Ishikawa (cell line): ENCODE measurements around the gene CIROP.

ENCODE experiments used
- CEBPB ChIP-seq: IDR thresholded peaks from 2 replicates; pipeline ENCODE4 v1.6.1; 2012
- CREB1 ChIP-seq: IDR thresholded peaks from 2 replicates; pipeline ENCODE4 v1.6.1; 2012; ENCODE audit warnings: low read depth
- EGR1 ChIP-seq: IDR thresholded peaks from 2 replicates; pipeline ENCODE4 v1.6.1; 2012
- EP300 ChIP-seq: IDR thresholded peaks from 2 replicates; pipeline ENCODE4 v1.6.1; 2012; ENCODE audit warnings: borderline replicate concordance
- FOXM1 ChIP-seq: IDR thresholded peaks from 2 replicates; pipeline ENCODE4 v1.6.1; 2012; ENCODE audit warnings: low read depth, borderline replicate concordance
- NFIC ChIP-seq: IDR thresholded peaks from 2 replicates; pipeline ENCODE4 v1.6.1; 2012
- RAD21 ChIP-seq: IDR thresholded peaks from 2 replicates; pipeline ENCODE4 v1.6.1; 2012; ENCODE audit warnings: low read depth
- TAF1 ChIP-seq: IDR thresholded peaks from 2 replicates; pipeline ENCODE4 v1.6.1; 2012; ENCODE audit warnings: low read depth, mild to moderate bottlenecking
- TCF12 ChIP-seq: IDR thresholded peaks from 2 replicates; pipeline ENCODE4 v1.6.1; 2012; ENCODE audit warnings: low read depth
- TEAD4 ChIP-seq: IDR thresholded peaks from 2 replicates; pipeline ENCODE4 v1.6.1; 2012
- USF1 ChIP-seq: IDR thresholded peaks from 2 replicates; pipeline ENCODE4 v1.6.1; 2012
- YY1 ChIP-seq: IDR thresholded peaks from 2 replicates; pipeline ENCODE4 v1.6.1; 2012; ENCODE audit warnings: low read depth
- ZBTB7A ChIP-seq: IDR thresholded peaks from 2 replicates; pipeline ENCODE4 v1.6.1; 2012; ENCODE audit warnings: low read depth
- TF ChIP-seq, protein P1 (sequence below): IDR thresholded peaks from 2 replicates; pipeline ENCODE4 v1.6.1; 2012; ENCODE audit warnings: low read depth, mild to moderate bottlenecking
- TF ChIP-seq, protein P2 (sequence below): IDR thresholded peaks from 2 replicates; pipeline ENCODE4 v1.6.1; 2012

Gene CIROP

GRCh38 chr14:23078692-23079116 lies 26.1 kb downstream of the CIROP start:
- TF ChIP-seq USF1 (peak; percentile 66), TCF12 (no peak)

GRCh38 chr14:23077962-23078361 lies 26.8 kb downstream of the CIROP start:
- no peak for TF ChIP-seq CEBPB

DNA sequence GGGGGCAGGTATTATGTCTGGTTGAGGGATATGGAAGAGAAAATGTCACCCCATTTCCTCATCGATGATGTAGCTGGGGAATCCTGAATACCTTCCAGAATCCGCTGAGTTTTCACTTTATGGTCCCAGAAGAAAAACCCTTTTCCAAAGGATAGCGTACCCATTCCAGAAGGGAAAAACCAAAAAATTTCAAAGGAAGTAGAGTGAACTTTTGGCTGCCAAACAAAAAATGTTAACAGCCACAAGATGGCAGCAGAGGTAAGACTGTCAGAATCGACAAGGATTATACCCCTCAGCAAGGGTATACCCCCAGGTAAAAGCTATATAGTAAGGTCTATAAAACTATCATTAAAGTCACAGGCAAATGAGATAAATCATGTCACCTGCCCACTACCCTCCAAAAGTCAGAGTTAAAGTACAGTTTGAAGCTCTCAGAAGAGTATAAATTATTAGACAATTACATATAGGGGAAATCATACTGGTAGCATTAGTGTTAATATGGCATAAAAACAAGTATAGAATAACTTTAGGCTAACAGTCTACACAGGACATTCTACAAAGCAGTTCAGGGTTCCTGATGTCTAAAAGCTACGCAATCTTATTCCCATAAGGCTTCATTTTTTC lies 27.9 kb downstream of the CIROP start:
- TF ChIP-seq USF1: no peak
- peak; percentile 35 for TF ChIP-seq RAD21

GRCh38 chr14:23074906-23075305 lies 29.9 kb downstream of the CIROP start:
- TF ChIP-seq EP300 (no peak), CREB1 (no peak), NFIC (no peak)

- TF ChIP-seq, protein P1, sequence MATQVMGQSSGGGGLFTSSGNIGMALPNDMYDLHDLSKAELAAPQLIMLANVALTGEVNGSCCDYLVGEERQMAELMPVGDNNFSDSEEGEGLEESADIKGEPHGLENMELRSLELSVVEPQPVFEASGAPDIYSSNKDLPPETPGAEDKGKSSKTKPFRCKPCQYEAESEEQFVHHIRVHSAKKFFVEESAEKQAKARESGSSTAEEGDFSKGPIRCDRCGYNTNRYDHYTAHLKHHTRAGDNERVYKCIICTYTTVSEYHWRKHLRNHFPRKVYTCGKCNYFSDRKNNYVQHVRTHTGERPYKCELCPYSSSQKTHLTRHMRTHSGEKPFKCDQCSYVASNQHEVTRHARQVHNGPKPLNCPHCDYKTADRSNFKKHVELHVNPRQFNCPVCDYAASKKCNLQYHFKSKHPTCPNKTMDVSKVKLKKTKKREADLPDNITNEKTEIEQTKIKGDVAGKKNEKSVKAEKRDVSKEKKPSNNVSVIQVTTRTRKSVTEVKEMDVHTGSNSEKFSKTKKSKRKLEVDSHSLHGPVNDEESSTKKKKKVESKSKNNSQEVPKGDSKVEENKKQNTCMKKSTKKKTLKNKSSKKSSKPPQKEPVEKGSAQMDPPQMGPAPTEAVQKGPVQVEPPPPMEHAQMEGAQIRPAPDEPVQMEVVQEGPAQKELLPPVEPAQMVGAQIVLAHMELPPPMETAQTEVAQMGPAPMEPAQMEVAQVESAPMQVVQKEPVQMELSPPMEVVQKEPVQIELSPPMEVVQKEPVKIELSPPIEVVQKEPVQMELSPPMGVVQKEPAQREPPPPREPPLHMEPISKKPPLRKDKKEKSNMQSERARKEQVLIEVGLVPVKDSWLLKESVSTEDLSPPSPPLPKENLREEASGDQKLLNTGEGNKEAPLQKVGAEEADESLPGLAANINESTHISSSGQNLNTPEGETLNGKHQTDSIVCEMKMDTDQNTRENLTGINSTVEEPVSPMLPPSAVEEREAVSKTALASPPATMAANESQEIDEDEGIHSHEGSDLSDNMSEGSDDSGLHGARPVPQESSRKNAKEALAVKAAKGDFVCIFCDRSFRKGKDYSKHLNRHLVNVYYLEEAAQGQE: no peak
- no peak for TF ChIP-seq FOXM1
- TF ChIP-seq USF1: peak; percentile 67
- TF ChIP-seq TCF12: no peak
- TF ChIP-seq YY1: no peak
- no peak for TF ChIP-seq NFIC
- TF ChIP-seq EGR1: no peak
- TF ChIP-seq, protein P2, sequence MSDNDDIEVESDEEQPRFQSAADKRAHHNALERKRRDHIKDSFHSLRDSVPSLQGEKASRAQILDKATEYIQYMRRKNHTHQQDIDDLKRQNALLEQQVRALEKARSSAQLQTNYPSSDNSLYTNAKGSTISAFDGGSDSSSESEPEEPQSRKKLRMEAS: 0 out of 2 replicates have a peak, but pooled peaks have one; percentile 43
Observed at GRCh38 chr14:23071921-23072539, 32.8 kb downstream of the CIROP start.

DNA sequence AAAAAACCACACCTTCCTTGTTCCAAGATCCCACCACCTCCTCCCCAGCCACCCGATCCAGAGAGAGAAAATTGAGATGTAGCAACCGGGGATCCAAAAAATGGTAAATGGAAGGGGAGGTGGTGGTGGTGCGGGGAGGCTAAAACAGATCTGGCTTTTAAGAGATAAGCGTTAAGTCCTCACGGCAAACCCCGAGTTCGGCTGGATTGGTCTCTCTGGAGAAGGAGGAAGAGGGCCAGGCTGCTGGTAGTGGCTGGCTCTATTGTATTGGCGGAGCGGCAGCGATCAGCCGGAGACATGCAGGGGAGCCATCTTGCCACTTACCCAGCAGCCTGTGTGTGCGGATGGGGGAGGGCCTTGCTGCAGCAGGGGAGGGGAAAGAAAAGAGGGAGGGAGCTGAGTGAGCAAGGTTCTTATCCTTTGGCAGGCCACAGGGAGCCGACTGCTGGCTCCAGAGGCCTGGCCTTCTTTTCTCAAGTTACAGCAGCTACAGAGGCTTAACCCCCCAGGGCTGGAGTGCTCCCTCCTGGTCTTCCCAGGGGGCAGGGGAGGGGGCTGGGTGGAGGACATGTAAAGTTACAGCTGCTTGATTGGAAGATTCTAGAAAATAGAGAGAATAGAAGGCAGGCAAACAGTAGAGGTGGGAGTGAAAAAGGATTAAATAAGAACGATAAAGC lies 33.4 kb downstream of the CIROP start:
- peak; percentile 94 for TF ChIP-seq TAF1
- no peak for TF ChIP-seq EP300
- TF ChIP-seq ZBTB7A: no peak
- TF ChIP-seq CREB1: no peak
- peak; percentile 97 for TF ChIP-seq YY1
- TF ChIP-seq, protein P2: no peak
- TF ChIP-seq RAD21: no peak
- 0 out of 2 replicates have a peak, but pooled peaks have one; percentile 40 for TF ChIP-seq TCF12
- no peak for TF ChIP-seq USF1
- 0 out of 2 replicates have a peak, but pooled peaks have one; percentile 7 for TF ChIP-seq CEBPB
- no peak for TF ChIP-seq FOXM1
- peak; percentile 30; the same call in 1 of the 2 replicates for TF ChIP-seq EGR1
- TF ChIP-seq NFIC: no peak
- TF ChIP-seq TEAD4: peak; percentile 41
- TF ChIP-seq, protein P1: no peak
